ENCODE data around the gene CENPP.
"Not testable (repeated sequence)": the region's sequence is repeated elsewhere in the genome, so short reads cannot be mapped to it uniquely, and the experiment has no call there.

CENPP gene

GRCh38 chr9:92592946-92593861, 267.5 kb downstream of the CENPP start:
- no peaks in the 10 kb centered on the region for H3K27me3 Mint-ChIP-seq
- H3K4me3 Mint-ChIP-seq, result no peak overlapping the region
- ATAC-seq (replicated peaks) (no peak), DNase-seq (no peak)
- no peaks in the 10 kb centered on the region for H3K4me1 Mint-ChIP-seq (ENCODE audit: low read depth in 2 of 2)
- no peak overlapping the region for H3K27ac Mint-ChIP-seq
- H3K9me3 Mint-ChIP-seq, result no peaks in the 10 kb centered on the region
- H3K36me3 Mint-ChIP-seq (ENCODE audit: insufficient read depth), result no peaks in the 10 kb centered on the region

DNA sequence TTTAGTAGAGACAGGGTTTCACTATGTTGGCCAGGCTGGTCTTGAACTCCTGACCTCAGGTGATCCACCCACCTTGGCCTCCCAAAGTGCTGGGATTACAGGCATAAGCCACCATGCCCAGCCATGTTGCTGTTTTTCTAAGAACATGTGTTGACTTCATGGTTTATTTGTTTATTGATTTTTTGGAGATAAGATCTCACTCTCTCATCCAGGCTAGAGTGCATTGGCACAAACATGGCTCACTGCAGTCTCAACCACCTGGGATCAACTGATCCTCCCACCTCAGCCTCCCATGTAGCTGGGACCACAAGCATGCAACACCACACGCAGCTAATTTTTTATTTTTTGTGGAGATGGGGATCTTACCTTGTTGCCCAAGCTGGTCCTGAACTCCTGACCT, 269.3 kb downstream of the CENPP start:
- not testable (repeated sequence) for H3K27me3 Mint-ChIP-seq; H3K9me3 Mint-ChIP-seq; H3K27ac Mint-ChIP-seq; H3K36me3 Mint-ChIP-seq (ENCODE audit: insufficient read depth); H3K4me3 Mint-ChIP-seq; H3K4me1 Mint-ChIP-seq (ENCODE audit: low read depth in 2 of 2); DNase-seq; ATAC-seq (replicated peaks)

DNA sequence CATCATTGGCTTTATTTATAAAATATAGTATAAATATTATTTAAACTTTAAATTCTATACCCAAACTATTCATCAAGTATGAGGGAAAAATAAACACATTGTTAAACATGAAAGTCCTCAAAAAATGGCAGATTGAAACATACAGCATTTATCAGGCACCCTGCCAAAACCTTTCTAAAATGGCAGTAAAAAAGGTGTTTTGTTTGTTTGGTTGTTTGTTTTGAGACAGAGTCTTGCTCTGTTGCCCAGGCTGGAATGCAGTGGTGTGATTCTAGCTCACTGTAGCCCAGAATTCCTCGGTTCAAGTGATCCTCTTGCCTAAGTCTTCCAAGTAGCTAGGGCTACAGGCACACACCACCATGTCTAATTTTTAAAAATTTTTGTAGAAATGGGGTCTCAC, 270.2 kb downstream of the CENPP start:
- no peaks in the 10 kb centered on the region for H3K4me1 Mint-ChIP-seq (ENCODE audit: low read depth in 2 of 2)
- H3K4me3 Mint-ChIP-seq, result no peak overlapping the region
- ATAC-seq (replicated peaks), result no peak
- no peaks in the 10 kb centered on the region for H3K36me3 Mint-ChIP-seq (ENCODE audit: insufficient read depth)
- DNase-seq, result no peak
- no peaks in the 10 kb centered on the region for H3K27me3 Mint-ChIP-seq
- no peaks in the 10 kb centered on the region for H3K9me3 Mint-ChIP-seq
- H3K27ac Mint-ChIP-seq, result no peak overlapping the region

GRCh38 chr9:92598382-92598781, 272.6 kb downstream of the CENPP start:
- Mint-ChIP-seq H3K4me3 (no peak overlapping the region), H3K4me1 (ENCODE audit: low read depth in 2 of 2) (no peaks in the 10 kb centered on the region)

GRCh38 chr9:92599938-92600461, 274.2 kb downstream of the CENPP start:
- ATAC-seq (replicated peaks) (no peak), DNase-seq (no peak)
- no peak overlapping the region for H3K4me3 Mint-ChIP-seq
- peaks cover 5 to 9% of the 10 kb centered on the region in 2 donors for H3K9me3 Mint-ChIP-seq
- no peak overlapping the region for H3K27ac Mint-ChIP-seq
- no peaks in the 10 kb centered on the region for H3K36me3 Mint-ChIP-seq (ENCODE audit: insufficient read depth)
- H3K4me1 Mint-ChIP-seq (ENCODE audit: low read depth in 2 of 2), result no peaks in the 10 kb centered on the region
- no peaks in the 10 kb centered on the region for H3K27me3 Mint-ChIP-seq

More at GRCh38 chr9:92598382-92598781, 272.6 kb downstream of the CENPP start:
- Mint-ChIP-seq H3K36me3 (ENCODE audit: insufficient read depth) (no peaks in the 10 kb centered on the region), H3K27me3 (no peaks in the 10 kb centered on the region), H3K9me3 (no peaks in the 10 kb centered on the region), H3K27ac (no peak overlapping the region)
- ATAC-seq (replicated peaks) (no peak), DNase-seq (no peak)

GRCh38 chr9:92600462-92601261, 274.9 kb downstream of the CENPP start:
- H3K4me3 Mint-ChIP-seq, result no peak overlapping the region
- ATAC-seq (replicated peaks) (no peak), DNase-seq (no peak)
- no peaks in the 10 kb centered on the region for H3K4me1 Mint-ChIP-seq (ENCODE audit: low read depth in 2 of 2)
- H3K27me3 Mint-ChIP-seq, result no peaks in the 10 kb centered on the region
- H3K27ac Mint-ChIP-seq, result no peak overlapping the region
- peaks cover 5 to 9% of the 10 kb centered on the region in 2 donors for H3K9me3 Mint-ChIP-seq
- H3K36me3 Mint-ChIP-seq (ENCODE audit: insufficient read depth), result no peaks in the 10 kb centered on the region

DNA sequence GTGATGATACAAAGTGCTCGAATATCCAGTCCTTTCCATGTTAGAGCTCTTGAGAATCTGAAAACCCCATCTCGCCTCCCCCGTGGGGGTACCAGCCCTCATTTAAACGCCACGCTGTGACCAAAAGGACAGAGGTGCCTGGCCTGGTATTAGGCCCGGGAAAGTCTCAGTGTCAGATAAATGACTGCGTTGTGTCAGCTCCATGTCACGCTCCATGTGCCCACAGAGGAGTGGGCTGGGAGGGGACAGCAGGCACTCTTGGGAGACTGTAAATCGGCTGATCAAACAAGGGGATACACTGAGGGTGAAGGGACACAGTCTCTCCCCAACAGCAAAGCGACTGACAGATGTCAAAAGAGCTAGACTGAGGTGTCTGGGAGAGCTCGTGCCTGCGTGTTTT, 275.7 kb downstream of the CENPP start:
- H3K4me3 Mint-ChIP-seq, result no peak overlapping the region
- no peaks in the 10 kb centered on the region for H3K36me3 Mint-ChIP-seq (ENCODE audit: insufficient read depth)
- no peak for ATAC-seq (replicated peaks)
- H3K27ac Mint-ChIP-seq, result no peak overlapping the region
- no peak for DNase-seq
- no peaks in the 10 kb centered on the region for H3K27me3 Mint-ChIP-seq
- no peaks in the 10 kb centered on the region for H3K4me1 Mint-ChIP-seq (ENCODE audit: low read depth in 2 of 2)
- peaks cover 5 to 9% of the 10 kb centered on the region in 2 donors for H3K9me3 Mint-ChIP-seq

DNA sequence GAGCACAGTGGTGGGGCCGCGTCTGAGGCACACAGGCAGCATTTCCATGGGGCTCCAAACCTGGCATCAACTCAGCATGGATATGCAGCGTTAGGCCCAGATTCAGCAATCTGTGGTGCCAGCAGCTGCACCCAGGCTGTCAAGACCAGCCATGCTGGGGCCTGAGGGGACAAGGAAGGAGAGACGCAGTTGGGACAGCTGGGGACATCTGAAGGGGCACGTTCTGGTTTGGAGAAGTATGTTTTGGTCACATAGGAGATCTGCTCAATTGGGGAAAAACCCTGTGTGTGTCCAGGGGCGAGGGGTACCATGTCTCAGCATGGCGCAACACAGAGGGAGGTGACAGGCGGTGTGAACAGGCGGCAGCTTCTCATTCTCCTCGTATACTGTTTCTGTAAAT, 276.7 kb downstream of the CENPP start:
- no peaks in the 10 kb centered on the region for H3K4me1 Mint-ChIP-seq (ENCODE audit: low read depth in 2 of 2)
- no peak overlapping the region for H3K27ac Mint-ChIP-seq
- no peaks in the 10 kb centered on the region for H3K27me3 Mint-ChIP-seq
- no peak for DNase-seq
- H3K4me3 Mint-ChIP-seq, result no peak overlapping the region
- no peaks in the 10 kb centered on the region for H3K36me3 Mint-ChIP-seq (ENCODE audit: insufficient read depth)
- ATAC-seq (replicated peaks), result no peak
- H3K9me3 Mint-ChIP-seq, result peaks cover 5 to 9% of the 10 kb centered on the region in 2 donors

DNA sequence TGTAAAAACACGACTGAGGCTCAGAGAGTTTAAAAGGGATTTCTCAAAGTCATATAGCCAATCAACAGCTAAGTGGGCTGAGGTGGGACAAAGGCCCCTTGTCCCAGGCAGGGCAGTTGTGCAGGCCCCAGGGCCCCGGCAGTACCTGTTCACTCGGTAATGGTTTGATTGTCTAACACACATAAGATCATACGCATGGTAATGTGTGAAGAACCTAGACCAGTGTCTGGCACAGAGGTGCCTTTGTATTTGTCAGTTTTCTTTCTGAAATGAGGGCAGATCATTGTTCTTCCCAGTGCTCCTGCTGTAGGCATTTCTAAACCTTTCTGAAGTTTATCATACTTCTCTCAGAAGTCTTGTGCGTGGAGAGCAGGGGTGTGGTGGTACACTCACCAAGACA, 277.3 kb downstream of the CENPP start:
- DNase-seq, result no peak
- Mint-ChIP-seq H3K4me3 (no peak overlapping the region), H3K27me3 (no peaks in the 10 kb centered on the region)

DNA sequence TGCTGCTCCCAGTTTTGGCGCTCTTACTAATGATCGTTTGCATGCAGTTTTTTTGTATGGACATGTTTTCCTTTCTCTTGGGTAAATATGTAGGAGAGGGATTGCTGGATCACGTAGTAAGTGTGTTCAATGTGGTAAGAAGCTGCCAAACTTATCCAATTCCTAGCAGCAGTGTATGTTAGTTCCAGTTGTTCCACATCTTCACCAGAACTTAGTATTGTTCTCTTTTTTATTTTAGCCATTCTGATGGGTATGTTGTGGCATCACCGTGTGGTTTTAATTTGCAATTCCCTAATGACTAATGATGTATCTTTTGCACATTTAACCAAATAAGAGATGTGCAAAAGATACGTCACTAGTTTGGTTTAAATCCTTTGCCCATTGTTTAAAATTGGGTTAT, 278.2 kb downstream of the CENPP start:
- no peak for DNase-seq
- no peaks in the 10 kb centered on the region for H3K4me1 Mint-ChIP-seq (ENCODE audit: low read depth in 2 of 2)
- no peaks in the 10 kb centered on the region for H3K36me3 Mint-ChIP-seq (ENCODE audit: insufficient read depth)
- no peak for ATAC-seq (replicated peaks)
- no peak overlapping the region for H3K4me3 Mint-ChIP-seq
- peaks cover 5 to 9% of the 10 kb centered on the region in 2 donors for H3K9me3 Mint-ChIP-seq
- H3K27me3 Mint-ChIP-seq, result no peaks in the 10 kb centered on the region
- no peak overlapping the region for H3K27ac Mint-ChIP-seq

More for the DNA sequence above, 277.3 kb downstream of the CENPP start:
- no peak for ATAC-seq (replicated peaks)
- Mint-ChIP-seq H3K4me1 (ENCODE audit: low read depth in 2 of 2) (no peaks in the 10 kb centered on the region), H3K27ac (no peak overlapping the region), H3K9me3 (peaks cover 5 to 9% of the 10 kb centered on the region in 2 donors), H3K36me3 (ENCODE audit: insufficient read depth) (no peaks in the 10 kb centered on the region)

DNA sequence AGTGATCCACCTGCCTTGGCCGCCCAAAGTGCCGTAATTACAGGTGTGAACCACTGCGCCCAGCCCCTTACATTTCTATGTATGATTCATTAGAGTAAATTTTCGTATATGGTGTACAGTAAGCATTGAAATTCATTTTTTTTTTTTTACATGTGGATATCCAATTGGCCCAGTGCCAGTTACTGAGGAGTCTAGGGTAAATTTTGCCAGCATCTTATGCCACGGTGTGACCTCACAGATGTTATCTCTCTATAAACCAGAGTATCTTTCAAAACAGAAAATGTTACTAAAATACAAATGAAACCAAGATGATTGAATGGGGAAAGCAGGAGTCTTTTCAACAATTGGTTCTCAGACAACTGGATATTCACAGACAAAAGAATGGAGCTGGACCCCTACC, 279.5 kb downstream of the CENPP start:
- H3K4me1 Mint-ChIP-seq (ENCODE audit: low read depth in 2 of 2), result no peaks in the 10 kb centered on the region
- ATAC-seq (replicated peaks) (no peak), DNase-seq (no peak)
- H3K9me3 Mint-ChIP-seq, result peaks cover 5 to 9% of the 10 kb centered on the region in 2 donors
- peaks cover 4% of the 10 kb centered on the region for H3K36me3 Mint-ChIP-seq (ENCODE audit: insufficient read depth)
- H3K27ac Mint-ChIP-seq, result no peak overlapping the region
- no peaks in the 10 kb centered on the region for H3K27me3 Mint-ChIP-seq
- H3K4me3 Mint-ChIP-seq, result no peak overlapping the region

DNA sequence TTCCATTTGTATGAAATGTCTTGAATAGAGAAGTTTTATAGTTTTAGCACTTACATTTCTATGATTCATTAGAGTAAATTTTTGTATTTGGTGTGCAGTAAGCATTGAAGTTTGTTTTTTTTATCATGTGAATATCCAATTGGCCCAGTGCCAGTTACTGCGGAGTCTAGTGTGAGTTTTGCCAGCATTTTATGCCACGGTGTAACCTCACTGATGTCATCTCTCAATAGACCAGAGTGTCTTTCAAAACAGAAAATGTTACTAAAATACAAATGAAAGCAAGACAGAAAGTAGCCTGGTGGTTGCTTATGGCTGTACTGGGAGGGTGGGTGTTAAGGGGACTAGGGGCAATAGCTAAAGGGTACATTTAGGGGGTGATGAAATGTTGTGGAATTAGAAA, 281.3 kb downstream of the CENPP start:
- no peak for ATAC-seq (replicated peaks)
- H3K27me3 Mint-ChIP-seq, result no peaks in the 10 kb centered on the region
- no peak overlapping the region for H3K27ac Mint-ChIP-seq
- peaks cover 4% of the 10 kb centered on the region for H3K36me3 Mint-ChIP-seq (ENCODE audit: insufficient read depth)
- no peaks in the 10 kb centered on the region for H3K4me1 Mint-ChIP-seq (ENCODE audit: low read depth in 2 of 2)
- H3K9me3 Mint-ChIP-seq, result peaks cover 5 to 9% of the 10 kb centered on the region in 2 donors
- no peak overlapping the region for H3K4me3 Mint-ChIP-seq
- no peak for DNase-seq

DNA sequence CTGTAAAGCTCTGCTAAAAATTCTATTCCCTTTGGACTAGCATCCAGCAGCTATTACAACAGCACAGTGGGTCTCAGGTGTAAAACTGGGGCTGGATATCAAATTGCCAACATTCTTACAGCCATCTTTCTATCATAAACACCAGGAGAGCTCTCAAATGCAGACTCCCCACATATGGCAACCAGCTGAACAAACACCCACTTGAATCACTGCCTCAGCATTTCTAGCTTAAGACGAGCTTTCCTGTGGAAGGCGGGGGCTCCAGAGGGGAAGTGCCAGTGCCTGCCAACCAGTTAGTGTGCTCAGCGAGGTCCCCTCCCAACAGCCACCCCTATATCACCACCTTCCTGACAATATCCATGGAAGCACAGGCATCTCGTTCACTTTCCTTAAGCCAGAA, 282.0 kb downstream of the CENPP start:
- ATAC-seq (replicated peaks) (no peak), DNase-seq (no peak)
- peaks cover 5 to 9% of the 10 kb centered on the region in 2 donors for H3K9me3 Mint-ChIP-seq
- H3K36me3 Mint-ChIP-seq (ENCODE audit: insufficient read depth), result peaks cover 4% of the 10 kb centered on the region
- H3K4me1 Mint-ChIP-seq (ENCODE audit: low read depth in 2 of 2), result no peaks in the 10 kb centered on the region
- no peak overlapping the region for H3K4me3 Mint-ChIP-seq
- no peaks in the 10 kb centered on the region for H3K27me3 Mint-ChIP-seq
- no peak overlapping the region for H3K27ac Mint-ChIP-seq
